Erythroblast (primary cell): Measurements from ENCODE around the gene FILIP1L.

Experiments used
- GATA1 ChIP-seq: IDR thresholded peaks from 2 replicates; pipeline ENCODE4 v1.6.1; 2011; ENCODE audit warnings: low read depth, mild to moderate bottlenecking, control low read depth, low read length, moderate library complexity
- POLR2A ChIP-seq: IDR thresholded peaks from 2 replicates; pipeline ENCODE4 v1.6.1; 2011; ENCODE audit warnings: mild to moderate bottlenecking, low read length

DNA sequence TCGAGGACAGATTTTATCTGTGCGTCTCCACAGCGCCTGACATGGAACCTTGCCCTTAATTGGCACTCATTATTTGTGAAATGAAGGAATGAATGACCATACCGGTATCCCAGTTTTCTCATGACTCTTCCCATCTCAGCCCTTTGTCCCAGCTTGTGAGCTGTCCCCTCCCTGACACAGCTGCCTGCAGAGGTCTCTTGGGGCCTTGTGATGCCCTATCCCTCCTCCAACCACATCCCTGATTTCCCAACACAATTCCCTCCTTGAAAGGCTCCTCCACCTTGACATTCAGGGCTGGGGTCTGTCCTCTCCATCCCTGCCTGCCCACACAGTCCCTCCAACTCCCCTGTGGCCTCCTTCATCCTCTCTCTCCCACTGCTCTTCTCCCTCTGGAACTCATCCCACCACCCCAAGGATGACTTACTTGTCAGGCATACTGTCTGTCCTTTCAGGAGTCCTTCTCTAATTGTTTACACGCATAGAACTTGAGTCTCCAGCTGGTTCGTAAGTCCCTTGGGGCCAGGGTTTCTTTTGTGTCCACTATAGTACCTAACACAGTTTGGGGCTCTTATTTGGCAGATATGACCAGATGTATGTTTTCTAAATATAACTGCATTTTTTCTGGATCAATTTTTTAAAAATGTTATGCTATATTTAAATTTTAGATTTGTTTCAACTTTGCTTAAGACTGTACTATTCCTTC, 35.6 kb upstream of the FILIP1L start:
- no peak for TF ChIP-seq POLR2A
- TF ChIP-seq GATA1, result no peak
